Adrenal gland (tissue), 12 donors: ENCODE data around the gene ARHGAP26. TPM values are rescaled to one million over a fixed set of nuclear protein-coding genes. Genes with fewer than 3 reads are reported as not detected.

ENCODE experiments used
- DNase-seq, 7 donors: peaks; one replicate each; pipeline ENCODE4 v3.0.0-alpha.2; 2019 to 2020
- H3K27ac ChIP-seq, 5 donors: fragments of 200-600 bp; sonication (generic) in 4 of 5; 1 replicate in 3 of 5; 2 replicates in 2 of 5; pipeline versions ENCODE4 v1.5.1 to v1.8.0; 2016 to 2020; ENCODE audit warnings: mild to moderate bottlenecking in 1 of 5
- H3K27me3 ChIP-seq: fragments of 200-600 bp; 2 replicates; pipeline ENCODE4 v1.8.0; 2021
- H3K36me3 ChIP-seq, 2 donors: fragments of 200-600 bp; replicated peaks in 1 of 2; 1 replicate in 1 of 2; 2 replicates in 1 of 2; pipeline versions ENCODE4 v1.5.1 to v1.8.0; 2018 to 2022
- H3K4me1 ChIP-seq, 2 donors: fragments of 200-600 bp; replicated peaks in 1 of 2; 1 replicate in 1 of 2; 2 replicates in 1 of 2; pipeline versions ENCODE4 v1.5.1 to v1.8.0; 2018 to 2021
- H3K4me3 ChIP-seq, 4 donors: fragments of 200-600 bp; sonication (generic) in 3 of 4; one replicate each; pipeline ENCODE4 v1.5.1; 2016 to 2018
- H3K9me3 ChIP-seq, 3 donors: fragments of 200-600 bp; sonication (generic) in 1 of 3; replicated peaks in 1 of 3; 1 replicate in 2 of 3; 2 replicates in 1 of 3; pipeline versions ENCODE4 v1.5.1 to v1.8.0; 2016 to 2021
- POLR2A ChIP-seq, 2 donors: fragments of 450-650 bp; IDR thresholded peaks; one replicate each; pipeline ENCODE4 v1.6.1; 2017; ENCODE audit warnings: antibody characterized with exemption in 2 of 2, mild to moderate bottlenecking in 2 of 2, moderate library complexity in 1 of 2
- WGBS, 4 donors: extraction: QIAGEN DNeasy Blood & Tissue Kit in 2 of 4; methylation state at CpG; one replicate each; pipeline versions ENCODE4 v1.1.5 to v1.1.7; 2013 to 2017; 5-methylcytosine and 5-hydroxymethylcytosine counted together
- intact Hi-C, 2 donors: fragments of 100-400 bp; cut with DNase I; formaldehyde crosslinking; loops; one replicate each; pipeline versions ENCODE4 v1.14.1 to v1.15.0; 2022 to 2023
- polyA plus RNA-seq, 3 donors: library from polyadenylated mRNA; stranded (reverse); fragments of 200-250 nt in 2 of 3; fragments of 350-450 nt in 1 of 3; fragmentation: Illumina TruSeq in 1 of 3; extraction: RNeasy Lipid Tissue Mini Kit (QIAGEN cat#74804) in 1 of 3; gene quantifications; one replicate each; pipeline ENCODE4 v1.2.3, GENCODE V29; 2013 to 2014
- total RNA-seq, 9 donors: library from RNA; depleted of rRNA in 4 of 9; stranded (reverse); fragments of >200 nt in 4 of 9; fragments of 120-200 nt in 1 of 9; fragmentation: NEBNext Ultra II Directional in 1 of 9; extraction: Animal tissue kit (Norgen Biotek cat#: 25700) in 1 of 9; gene quantifications; one replicate each; pipeline versions ENCODE4 v1.1.0 to v1.2.4, GENCODE V29; 2013 to 2023
- TF ChIP-seq, protein P1 (sequence below), 6 experiments: fragments of 450-650 bp in 4 of 6; fragments of 200-600 bp in 2 of 6; sonication (generic) in 1 of 6; IDR thresholded peaks; 1 replicate in 5 of 6; 2 replicates in 1 of 6; pipeline versions ENCODE4 v1.5.1 to v1.8.0; 2016 to 2021; ENCODE audit warnings: antibody characterized with exemption in 6 of 6, mild to moderate bottlenecking in 2 of 6, moderate library complexity in 1 of 6
- donor health status: healthy with polysubstance abuse.
- donor health status: Bipolar disorder and iron deficiency.
- donor health status: DM: yes; HTN: yes; CAD: no.
- donor health status: DM: no; HTN: no; CAD: no.
- donor health status: DM: no; HTN: no; CAD: no.
- donor health status: DM: yes; HTN: yes; CAD: no.

Gene ARHGAP26
- total and polyA plus RNA-seq, 12 donors: 3.0 to 21.7 (median 10.8) TPM

DNA sequence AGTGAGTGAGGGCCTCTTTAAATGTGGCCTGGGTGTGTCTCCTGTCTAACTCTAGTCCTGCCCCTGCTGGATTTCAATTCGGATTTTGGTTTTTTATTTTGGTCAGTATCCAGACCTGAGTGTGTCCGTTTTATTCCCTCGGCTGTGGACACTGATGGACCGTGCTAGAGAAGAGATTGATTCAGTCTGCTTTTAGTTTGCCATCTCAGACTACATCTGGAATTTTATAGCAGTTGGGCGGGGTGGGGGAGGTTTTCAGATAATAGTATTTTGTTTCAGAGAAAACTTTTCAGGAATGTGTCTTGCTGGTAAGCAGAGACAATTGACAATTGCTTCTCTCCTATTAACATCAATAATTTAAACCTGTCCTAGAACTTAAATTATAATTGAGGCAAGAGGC is 308.1 kb downstream of the ARHGAP26 start:
- Histone ChIP-seq H3K4me3 (no peak overlapping the region), H3K27ac (no peak overlapping the region), H3K9me3 (no peaks in the 10 kb centered on the region), H3K36me3 (no peaks in the 10 kb centered on the region), H3K27me3 (no peaks in the 10 kb centered on the region), H3K4me1 (no peaks in the 10 kb centered on the region)
- no peak for TF ChIP-seq POLR2A (IDR thresholded peaks at IDR 0.05)
- TF ChIP-seq, protein P1, sequence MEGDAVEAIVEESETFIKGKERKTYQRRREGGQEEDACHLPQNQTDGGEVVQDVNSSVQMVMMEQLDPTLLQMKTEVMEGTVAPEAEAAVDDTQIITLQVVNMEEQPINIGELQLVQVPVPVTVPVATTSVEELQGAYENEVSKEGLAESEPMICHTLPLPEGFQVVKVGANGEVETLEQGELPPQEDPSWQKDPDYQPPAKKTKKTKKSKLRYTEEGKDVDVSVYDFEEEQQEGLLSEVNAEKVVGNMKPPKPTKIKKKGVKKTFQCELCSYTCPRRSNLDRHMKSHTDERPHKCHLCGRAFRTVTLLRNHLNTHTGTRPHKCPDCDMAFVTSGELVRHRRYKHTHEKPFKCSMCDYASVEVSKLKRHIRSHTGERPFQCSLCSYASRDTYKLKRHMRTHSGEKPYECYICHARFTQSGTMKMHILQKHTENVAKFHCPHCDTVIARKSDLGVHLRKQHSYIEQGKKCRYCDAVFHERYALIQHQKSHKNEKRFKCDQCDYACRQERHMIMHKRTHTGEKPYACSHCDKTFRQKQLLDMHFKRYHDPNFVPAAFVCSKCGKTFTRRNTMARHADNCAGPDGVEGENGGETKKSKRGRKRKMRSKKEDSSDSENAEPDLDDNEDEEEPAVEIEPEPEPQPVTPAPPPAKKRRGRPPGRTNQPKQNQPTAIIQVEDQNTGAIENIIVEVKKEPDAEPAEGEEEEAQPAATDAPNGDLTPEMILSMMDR (IDR thresholded peaks at IDR 0.05): no peak
- DNase-seq: no peak
- 74 to 79% (median 75%) methylated on average over 5 of the region's 5 CpGs for WGBS, 4 donors
- intact Hi-C loops: no loop called here

DNA sequence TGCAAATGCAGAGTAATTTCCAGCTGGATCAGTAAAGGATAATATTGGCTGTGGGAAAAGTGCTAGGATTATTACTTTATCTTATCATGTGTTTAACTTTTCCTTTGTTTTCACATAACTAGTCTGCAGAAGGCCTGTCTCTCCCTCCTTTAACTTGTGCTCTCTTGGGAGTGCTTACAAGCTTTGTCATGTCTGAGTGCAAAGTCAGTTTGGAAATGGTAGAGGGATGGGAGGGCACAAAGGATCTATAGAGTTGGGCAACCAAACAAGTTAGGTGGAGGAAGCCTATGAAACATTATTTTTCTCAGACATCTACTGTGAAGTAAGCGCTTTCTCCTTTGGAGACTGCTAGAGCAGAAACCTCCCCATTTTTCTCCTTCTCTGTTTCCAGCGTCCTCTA is 308.8 kb downstream of the ARHGAP26 start:
- Histone ChIP-seq H3K4me3 (no peak overlapping the region), H3K4me1 (no peaks in the 10 kb centered on the region), H3K27ac (no peak overlapping the region), H3K9me3 (no peaks in the 10 kb centered on the region), H3K27me3 (no peaks in the 10 kb centered on the region), H3K36me3 (no peaks in the 10 kb centered on the region)
- intact Hi-C loops: no loop called here
- TF ChIP-seq POLR2A (IDR thresholded peaks at IDR 0.05): no peak
- TF ChIP-seq, protein P1 (IDR thresholded peaks at IDR 0.05): no peak
- DNase-seq: no peak
- 85 to 93% (median 92%) methylated on average over 2 of the region's 2 CpGs for WGBS, 4 donors

DNA sequence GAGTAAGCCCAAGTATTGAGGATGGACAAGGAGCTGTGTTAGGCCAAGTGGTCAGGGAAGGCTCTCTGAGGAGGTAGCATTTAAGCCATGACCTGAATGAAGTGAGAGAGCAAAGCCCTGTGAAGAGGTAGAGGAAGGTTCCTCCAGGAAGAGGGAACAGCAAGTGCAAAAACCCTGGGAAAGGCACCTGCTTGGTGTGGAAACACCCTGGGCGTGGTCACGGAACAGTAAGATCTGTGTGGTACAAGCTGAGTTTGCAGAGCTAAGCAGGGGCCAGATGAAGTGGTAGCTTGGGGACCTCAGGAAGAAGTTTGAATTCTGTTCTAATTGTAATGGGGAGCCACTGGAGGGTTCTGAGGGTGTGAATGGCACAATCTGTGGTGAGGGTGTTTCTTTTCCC is 310.2 kb downstream of the ARHGAP26 start:
- Histone ChIP-seq H3K4me3 (no peak overlapping the region), H3K4me1 (no peaks in the 10 kb centered on the region), H3K9me3 (no peaks in the 10 kb centered on the region), H3K36me3 (no peaks in the 10 kb centered on the region), H3K27ac (no peak overlapping the region), H3K27me3 (no peaks in the 10 kb centered on the region)
- intact Hi-C loops: no loop called here
- no peak for DNase-seq
- WGBS, 4 donors: 92 to 100% (median 97%) methylated on average over 2 of the region's 2 CpGs
- TF ChIP-seq POLR2A (IDR thresholded peaks at IDR 0.05): no peak
- TF ChIP-seq, protein P1 (IDR thresholded peaks at IDR 0.05): no peak

DNA sequence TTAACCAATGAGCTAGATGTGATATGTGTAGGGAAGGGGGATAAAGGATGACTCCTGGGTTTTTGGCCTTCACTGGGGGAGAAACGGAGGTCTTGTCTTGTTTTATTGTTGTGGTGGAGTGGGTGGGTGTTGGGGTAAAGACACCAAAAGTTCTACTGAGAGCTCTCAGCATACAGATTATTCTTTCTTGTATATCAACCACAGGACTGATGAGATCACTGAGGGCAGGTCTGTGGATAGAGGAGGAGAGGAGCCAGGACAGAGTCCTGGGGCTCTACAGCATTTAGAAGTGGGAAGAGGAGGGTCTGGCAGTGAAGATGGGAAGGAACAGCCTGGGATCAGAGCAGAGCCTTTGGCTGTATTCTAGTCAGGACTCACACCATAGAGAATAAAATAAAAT is 310.8 kb downstream of the ARHGAP26 start:
- intact Hi-C loops: no loop called here
- TF ChIP-seq, protein P1 (IDR thresholded peaks at IDR 0.05): no peak
- no peak for TF ChIP-seq POLR2A (IDR thresholded peaks at IDR 0.05)
- no peaks in the 10 kb centered on the region for H3K36me3 ChIP-seq
- no peak for DNase-seq
- H3K4me3 ChIP-seq: no peak overlapping the region
- H3K9me3 ChIP-seq: no peaks in the 10 kb centered on the region
- no peaks in the 10 kb centered on the region for H3K27me3 ChIP-seq
- no peaks in the 10 kb centered on the region for H3K4me1 ChIP-seq
- H3K27ac ChIP-seq: no peak overlapping the region
- WGBS, 4 donors: 87 to 100% (median 90%) methylated on average over 1 of the region's 1 CpG
